Mesenteric fat pad (tissue), 1 donor: ENCODE data around the gene DHX35. TPM values are rescaled to one million over a fixed set of nuclear protein-coding genes. Genes with fewer than 3 reads are reported as not detected.
"Not testable (repeated sequence)": the region's sequence is repeated elsewhere in the genome, so short reads cannot be mapped to it uniquely, and the experiment has no call there.

Experiments used
- DNase-seq: peaks from one replicate; pipeline ENCODE4 v3.0.0-alpha.2; 2020; ENCODE audit warnings: low spot score
- total RNA-seq: library from RNA; stranded (reverse); fragmentation: NEBNext Ultra II Directional; extraction: Animal tissue kit (Norgen Biotek cat#: 25700); gene quantifications from one replicate; pipeline ENCODE4 v1.2.1, GENCODE V29; 2021
- donor health status: DM: yes; HTN: yes; CAD: no.

The DHX35 gene
- total RNA-seq, 1 donor from 2014 or later = 8.4 TPM

DNA sequence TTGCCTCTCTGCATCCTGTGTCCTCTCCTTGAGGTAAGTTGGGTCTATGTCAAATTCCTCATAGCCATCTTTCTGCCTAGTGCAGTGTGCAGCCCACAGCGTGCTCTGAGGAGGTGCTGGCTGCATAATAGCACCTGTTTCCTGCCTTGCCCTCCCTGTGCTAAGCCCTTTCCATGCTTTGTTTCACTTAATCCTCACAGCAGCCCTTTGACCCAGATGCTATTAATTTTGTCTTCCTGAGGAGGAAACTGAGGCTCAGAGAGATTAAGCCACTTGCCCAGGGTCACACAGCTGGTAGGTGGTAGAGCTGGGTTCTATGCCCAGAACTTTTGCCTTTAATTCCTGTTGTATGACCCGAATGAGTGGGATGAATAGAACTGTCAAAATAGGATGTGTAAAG is 22.5 kb upstream of the DHX35 start:
- no peak for DNase-seq

DNA sequence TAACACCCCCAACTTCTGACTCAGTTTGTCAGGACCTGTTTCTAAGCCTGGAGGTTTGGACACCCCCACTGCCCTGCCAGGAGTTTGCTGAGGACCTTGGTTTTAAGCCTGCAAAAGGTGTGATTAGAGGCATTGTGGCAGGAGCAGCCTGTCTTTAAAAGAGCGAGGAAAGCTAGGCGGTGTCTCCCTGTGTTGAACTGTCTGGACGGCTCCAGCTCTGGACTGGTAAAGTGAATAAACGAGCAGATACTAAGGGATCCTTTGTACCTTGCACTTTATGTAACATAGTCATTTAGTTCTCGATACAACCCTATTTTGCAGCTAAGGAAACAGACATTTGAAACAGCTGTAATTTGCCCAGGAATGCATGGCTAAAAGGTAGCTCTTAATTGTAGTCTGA is 21.5 kb upstream of the DHX35 start:
- no peak for DNase-seq

DNA sequence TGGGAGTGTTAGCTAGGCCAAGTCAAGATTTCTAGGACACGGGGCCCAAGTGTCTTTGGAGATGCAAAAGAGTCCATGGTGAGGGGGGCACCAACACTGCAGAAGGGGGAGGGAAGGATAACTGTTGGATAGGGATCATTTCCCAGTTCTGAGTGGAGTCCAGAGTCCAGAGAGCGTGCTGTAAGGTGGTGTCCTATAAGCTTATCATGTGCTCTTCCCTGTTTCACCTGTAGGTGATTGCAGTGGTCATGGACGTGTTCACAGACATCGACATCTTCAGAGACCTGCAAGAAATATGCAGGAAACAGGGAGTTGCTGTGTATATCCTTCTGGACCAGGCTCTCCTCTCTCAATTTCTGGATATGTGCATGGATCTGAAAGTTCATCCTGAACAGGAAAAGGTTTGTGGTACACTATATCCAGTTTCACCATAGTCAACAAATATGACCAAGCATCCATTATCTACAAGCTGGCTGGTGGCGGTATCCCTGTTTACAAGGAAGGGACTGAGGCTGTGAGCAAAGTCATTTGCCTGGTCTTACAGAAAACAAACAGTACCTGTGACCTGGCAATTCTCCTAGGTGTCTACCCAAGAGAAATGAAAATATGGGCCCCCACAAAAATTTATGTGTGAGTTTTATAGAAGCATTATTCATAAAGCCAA is 20.3 kb upstream of the DHX35 start:
- no peak for DNase-seq

- DNase-seq = no peak
Measured at GRCh38 chr20:38945012-38945411, 17.1 kb upstream of the DHX35 start.

- no peak for DNase-seq
Measured at GRCh38 chr20:38946836-38947235, 15.3 kb upstream of the DHX35 start.

DNA sequence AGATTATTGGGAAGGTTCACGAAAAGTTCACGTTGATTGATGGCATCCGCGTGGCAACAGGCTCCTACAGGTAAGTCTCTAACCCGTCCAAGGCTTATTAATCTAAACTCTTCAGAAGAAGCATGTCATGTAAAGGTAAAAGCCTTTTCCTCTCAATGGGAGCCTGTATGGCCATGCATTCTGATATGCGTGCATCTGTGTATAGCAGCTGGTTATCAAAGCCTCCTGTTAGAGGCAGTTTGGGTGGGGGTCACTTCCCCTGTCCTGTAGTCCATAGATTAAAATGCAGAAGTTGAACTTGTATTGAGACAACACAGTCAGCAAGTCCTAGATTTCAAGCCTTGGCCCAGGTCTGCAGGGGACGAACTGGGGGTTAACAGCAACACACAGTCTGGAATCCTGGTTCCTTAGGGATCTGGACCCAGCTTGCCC is 14.2 kb upstream of the DHX35 start:
- no peak for DNase-seq

DNA sequence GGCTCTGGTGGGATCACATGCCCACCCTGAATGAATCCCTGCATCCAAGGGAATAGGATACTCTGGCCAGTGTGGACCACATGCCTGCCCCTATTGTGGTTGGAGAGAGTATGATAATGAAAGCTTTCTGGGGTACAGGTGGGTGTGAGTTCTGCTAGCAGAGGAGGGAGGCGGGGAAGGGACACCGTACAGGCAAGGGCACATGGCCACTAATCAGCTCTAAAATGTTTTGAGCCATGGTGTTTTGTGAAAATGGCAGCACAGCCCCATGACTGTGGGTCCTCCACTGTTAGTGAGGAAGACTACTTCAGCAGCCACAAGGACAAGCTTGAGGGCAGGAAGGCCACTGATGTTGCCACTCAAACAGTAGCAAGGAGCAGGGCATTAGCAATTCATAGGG is 11.9 kb upstream of the DHX35 start:
- DNase-seq = no peak

DNA sequence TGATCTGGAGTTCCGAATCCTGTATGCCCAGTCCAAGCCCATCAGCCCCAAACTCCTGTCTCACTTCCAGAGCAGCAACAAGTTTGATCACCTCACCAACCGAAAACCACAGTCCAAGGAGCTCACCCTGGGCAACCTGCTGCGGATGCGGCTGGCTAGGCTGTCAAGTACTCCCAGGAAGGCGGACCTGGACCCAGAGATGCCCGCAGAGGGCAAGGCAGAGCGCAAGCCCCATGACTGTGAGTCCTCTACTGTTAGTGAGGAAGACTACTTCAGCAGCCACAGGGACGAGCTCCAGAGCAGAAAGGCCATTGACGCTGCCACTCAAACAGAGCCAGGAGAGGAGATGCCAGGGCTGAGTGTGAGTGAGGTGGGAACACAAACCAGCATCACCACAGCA is 10.5 kb upstream of the DHX35 start:
- no peak for DNase-seq

DNA sequence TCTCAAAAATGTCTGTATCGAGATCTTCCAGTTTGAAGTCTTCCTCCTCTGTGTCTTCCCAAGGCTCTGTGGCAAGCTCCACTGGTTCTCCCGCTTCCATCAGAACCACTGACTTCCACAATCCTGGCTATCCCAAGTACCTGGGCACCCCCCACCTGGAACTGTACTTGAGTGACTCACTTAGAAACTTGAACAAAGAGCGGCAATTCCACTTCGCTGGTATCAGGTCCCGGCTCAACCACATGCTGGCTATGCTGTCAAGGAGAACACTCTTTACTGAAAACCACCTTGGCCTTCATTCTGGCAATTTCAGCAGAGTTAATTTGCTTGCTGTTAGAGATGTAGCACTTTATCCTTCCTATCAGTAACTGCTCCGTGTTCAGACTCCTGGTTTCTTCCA is 10.0 kb upstream of the DHX35 start:
- DNase-seq = no peak

DNA sequence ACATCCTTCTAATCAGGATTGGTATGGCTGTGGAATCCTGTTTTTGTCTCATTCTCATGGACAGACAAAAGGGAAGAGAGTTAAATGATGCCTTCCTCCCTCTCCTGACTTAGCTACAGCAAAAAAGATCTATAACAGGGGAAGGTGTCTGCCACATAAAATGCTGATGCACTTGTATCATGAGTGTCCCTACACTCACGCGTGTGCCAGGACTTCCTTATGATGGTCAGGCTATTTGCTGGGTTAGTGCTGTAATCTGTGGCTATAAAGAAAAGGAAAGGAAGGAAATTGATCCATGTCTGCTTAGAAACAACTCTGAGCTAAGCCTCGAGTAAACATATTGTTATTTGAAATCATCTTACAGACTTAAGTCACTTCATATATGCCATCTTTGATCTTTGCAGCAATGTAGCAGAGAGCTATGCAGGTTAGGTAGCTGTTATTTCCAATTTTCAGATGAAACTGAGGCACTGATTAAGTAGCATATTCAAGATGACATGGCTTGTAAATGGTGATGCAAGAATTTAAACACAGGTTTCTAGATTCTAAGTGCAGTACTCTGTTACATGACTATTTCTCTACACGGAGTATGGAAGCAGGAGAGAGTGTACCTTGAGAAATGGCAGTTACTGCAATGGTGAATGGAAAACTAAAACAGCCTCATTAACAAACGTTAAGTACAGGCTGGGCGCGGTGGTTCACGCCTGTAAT is 8.4 kb upstream of the DHX35 start:
- no peak for DNase-seq

DNA sequence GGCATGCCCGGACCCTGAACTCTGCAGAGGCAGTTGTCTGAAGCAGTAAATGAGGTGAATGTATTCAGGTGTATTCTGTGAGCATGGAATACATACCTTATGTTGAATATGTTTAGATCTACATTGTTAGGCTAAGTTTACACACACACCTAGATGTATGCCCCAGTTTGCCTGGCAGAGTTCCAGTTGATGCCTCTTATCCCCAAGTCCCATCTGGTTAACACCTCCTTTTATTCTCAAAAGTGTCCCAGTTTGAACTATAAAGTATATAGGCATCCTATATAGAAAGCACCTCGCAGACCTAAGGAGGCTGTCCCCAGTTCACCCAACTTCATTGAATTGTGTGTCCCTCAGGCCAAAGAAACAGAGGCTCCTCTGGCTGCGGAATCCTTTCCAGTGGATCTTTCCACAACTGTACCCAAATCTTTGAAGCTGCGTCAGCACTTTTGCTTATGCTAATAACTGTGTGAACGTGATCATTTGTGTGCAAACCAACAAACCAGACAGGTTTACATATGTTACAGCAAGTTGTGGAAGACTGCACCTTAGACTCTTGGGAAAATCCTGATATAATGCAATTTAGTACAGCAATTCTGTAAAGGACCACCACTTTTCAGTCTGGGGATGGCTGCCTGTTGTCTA is 4.8 kb upstream of the DHX35 start:
- no peak for DNase-seq

GRCh38 chr20:38957915-38958485 is 4.1 kb upstream of the DHX35 start:
- no peak for DNase-seq

- DNase-seq = not testable (repeated sequence)
Measured at GRCh38 chr20:38960187-38960687, 1.9 kb upstream of the DHX35 start.

GRCh38 chr20:38961530-38962043 is 557 bp upstream of the DHX35 start:
- DNase-seq = no peak

GRCh38 chr20:38962928-38963401 is 821 bp downstream of the DHX35 start:
- DNase-seq = no peak

- DNase-seq = no peak
Measured at GRCh38 chr20:38963745-38964144, 1.6 kb downstream of the DHX35 start.

- no peak for DNase-seq
Measured at GRCh38 chr20:38965264-38965663, 3.1 kb downstream of the DHX35 start.

- DNase-seq = no peak
Measured at GRCh38 chr20:38968090-38968489, 5.9 kb downstream of the DHX35 start.

GRCh38 chr20:38969708-38970107 is 7.6 kb downstream of the DHX35 start:
- DNase-seq = no peak

DNA sequence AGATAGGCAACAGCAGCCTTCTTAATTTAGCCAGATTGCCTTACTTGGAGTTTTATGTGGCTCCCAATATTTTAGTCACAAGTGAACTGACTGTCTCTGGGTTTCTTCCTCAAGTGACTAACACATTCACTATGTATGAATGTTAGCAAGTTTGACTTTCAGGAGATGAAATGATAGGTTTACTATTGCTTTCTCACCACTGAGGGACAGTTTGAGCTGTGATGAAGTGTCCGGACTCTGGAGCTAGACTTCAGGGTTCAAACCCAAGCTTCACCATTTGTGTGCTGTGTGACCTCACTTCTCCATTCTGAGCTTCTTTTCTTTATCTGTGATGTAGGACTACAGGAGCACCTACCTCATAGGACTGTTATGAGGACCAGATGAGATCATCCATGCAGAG is 8.2 kb downstream of the DHX35 start:
- DNase-seq = no peak

- no peak for DNase-seq
Measured at GRCh38 chr20:38973107-38973506, 11.0 kb downstream of the DHX35 start.

- DNase-seq = no peak
Measured at GRCh38 chr20:38973645-38974044, 11.5 kb downstream of the DHX35 start.
